SK-N-SH (cell line): ENCODE data around the gene DDIT3. TPM values are rescaled to one million over a fixed set of nuclear protein-coding genes. Genes with fewer than 3 reads are reported as not detected.

Experiments used
- CTCF ChIA-PET: fragments of 300-600, 350-600 bp; formaldehyde crosslinking; extraction: SDS; loops from one replicate; lab custom pipeline; 2021; lab: Yijun Ruan, JAX
- POLR2A ChIA-PET: fragments of 350-600 bp; sonication (Branson Sonifier 250); formaldehyde crosslinking; extraction: SDS; loops from one replicate; lab custom pipeline; 2020; ENCODE audit warnings: antibody characterized with exemption, inconsistent platforms; lab: Yijun Ruan, JAX
- DNase-seq: peaks from one replicate; pipeline ENCODE4 v3.0.0; 2012
- H2AFZ ChIP-seq: fragments of 200-600 bp; sonication (generic); 2 replicates; pipeline ENCODE4 v1.8.1; 2016; ENCODE audit warnings: antibody characterized with exemption, mild to moderate bottlenecking, low read depth
- H3F3A ChIP-seq: fragments of 200-600 bp; sonication (generic); replicated peaks from 2 replicates; pipeline ENCODE3; 2016; ENCODE audit warnings: antibody characterized with exemption, mild to moderate bottlenecking; ENCODE audit not compliant: insufficient read depth
- H3K27ac ChIP-seq, 2 experiments: fragments of 200-500 bp in 1 of 2; fragments of 200-600 bp in 1 of 2; sonication (Bioruptor generic) in 1 of 2; sonication (generic), shearing (Covaris generic) in 1 of 2; 2 replicates each; pipeline versions ENCODE4 v1.5.1 to v1.6.1; 2014 to 2016; ENCODE audit warnings: low read depth in 2 of 2, inconsistent platforms in 1 of 2, low read length in 1 of 2, mild to moderate bottlenecking in 1 of 2, mixed read lengths in 1 of 2
- H3K27me3 ChIP-seq: fragments of 200-600 bp; sonication (generic), shearing (Covaris generic); 2 replicates; pipeline ENCODE4 v1.6.1; 2016; ENCODE audit warnings: mixed run types; ENCODE audit not compliant: insufficient read depth
- H3K36me3 ChIP-seq, 2 experiments: fragments of 200-500 bp in 1 of 2; fragments of 200-600 bp in 1 of 2; sonication (Bioruptor generic) in 1 of 2; sonication (generic) in 1 of 2; replicated peaks in 1 of 2; 2 replicates each; pipeline versions ENCODE3 to v1.5.1; 2014 to 2016; ENCODE audit warnings: low read length in 1 of 2, mild to moderate bottlenecking in 1 of 2; ENCODE audit not compliant: insufficient read depth in 2 of 2, control insufficient read depth in 1 of 2
- H3K4me1 ChIP-seq, 2 experiments: fragments of 200-500 bp in 1 of 2; fragments of 200-600 bp in 1 of 2; sonication (Bioruptor generic) in 1 of 2; sonication (generic), shearing (Covaris generic) in 1 of 2; 2 replicates each; pipeline versions ENCODE4 v1.5.1 to v1.6.1; 2014 to 2016; ENCODE audit warnings: low read depth in 1 of 2, low read length in 1 of 2, mixed run types in 1 of 2; ENCODE audit not compliant: insufficient read depth in 2 of 2, control insufficient read depth in 1 of 2
- H3K4me2 ChIP-seq: fragments of 200-600 bp; sonication (generic), shearing (Covaris generic); 2 replicates; pipeline ENCODE4 v1.6.1; 2017; ENCODE audit warnings: mixed run types
- H3K4me3 ChIP-seq, 2 experiments: fragments of 200-500 bp in 1 of 2; fragments of 200-600 bp in 1 of 2; sonication (Bioruptor generic) in 1 of 2; sonication (generic), shearing (Covaris generic) in 1 of 2; 2 replicates each; pipeline versions ENCODE4 v1.5.1 to v1.8.1; 2014 to 2016; ENCODE audit warnings: low read depth in 2 of 2, inconsistent platforms in 1 of 2, low read length in 1 of 2, mild to moderate bottlenecking in 1 of 2, mixed read lengths in 1 of 2, moderate library complexity in 1 of 2
- H3K79me2 ChIP-seq: fragments of 200-600 bp; sonication (generic); 2 replicates; pipeline ENCODE4 v1.8.1; 2017; ENCODE audit warnings: mild to moderate bottlenecking; ENCODE audit not compliant: insufficient read depth
- H3K9ac ChIP-seq: fragments of 200-600 bp; sonication (generic); 2 replicates; pipeline ENCODE4 v1.6.1; 2017; ENCODE audit warnings: mixed run types
- H3K9me2 ChIP-seq: fragments of 200-600 bp; sonication (generic); 2 replicates; pipeline ENCODE4 v1.6.1; 2017; ENCODE audit warnings: mixed run types
- H3K9me3 ChIP-seq: fragments of 200-600 bp; sonication (generic); 2 replicates; pipeline ENCODE4 v1.6.1; 2017; ENCODE audit warnings: mixed run types, mild to moderate bottlenecking, moderate library complexity
- H4K20me1 ChIP-seq: fragments of 200-600 bp; sonication (generic); 2 replicates; pipeline ENCODE4 v1.6.1; 2017; ENCODE audit warnings: mild to moderate bottlenecking, mixed run types; ENCODE audit not compliant: insufficient read depth
- CTCF ChIP-seq: fragments of 200-600 bp; sonication (generic); IDR thresholded peaks from 2 replicates; pipeline ENCODE4 v1.6.1; 2017; ENCODE audit warnings: antibody characterized with exemption, mild to moderate bottlenecking, moderate library complexity
- ELF1 ChIP-seq: IDR thresholded peaks from 2 replicates; pipeline ENCODE4 v1.4.0; 2012
- EZH2phosphoT487 ChIP-seq: fragments of 200-600 bp; sonication (generic); IDR thresholded peaks from 2 replicates; pipeline ENCODE4 v1.6.1; 2017; ENCODE audit warnings: low read depth, mixed run types, mild to moderate bottlenecking, antibody characterized with exemption, moderate library complexity, borderline replicate concordance
- FOSL2 ChIP-seq: IDR thresholded peaks from 2 replicates; pipeline ENCODE4 v1.4.0; 2012; ENCODE audit warnings: low read depth, mild to moderate bottlenecking, moderate library complexity, borderline replicate concordance
- GATA2 ChIP-seq: sonication (generic); formaldehyde crosslinking; IDR thresholded peaks from 2 replicates; pipeline ENCODE4 v1.5.0; 2020; ENCODE audit warnings: mild to moderate bottlenecking, missing genetic modification reagents
- JUND ChIP-seq: IDR thresholded peaks from 2 replicates; pipeline ENCODE4 v1.4.0; 2012
- MXI1 ChIP-seq: IDR thresholded peaks from 2 replicates; pipeline ENCODE4 v1.6.1; 2012; ENCODE audit warnings: mild to moderate bottlenecking, low read depth, low read length, improper control_type of control experiment
- NFIC ChIP-seq: IDR thresholded peaks from 2 replicates; pipeline ENCODE4 v1.4.0; 2012; ENCODE audit warnings: borderline replicate concordance
- POLR2AphosphoS5 ChIP-seq: IDR thresholded peaks from 2 replicates; pipeline ENCODE4 v1.6.1; 2012; ENCODE audit warnings: low read depth, low read length
- RCOR1 ChIP-seq: fragments of 150-350 bp; IDR thresholded peaks from 2 replicates; pipeline ENCODE4 v1.6.1; 2017; ENCODE audit warnings: antibody characterized with exemption, low read length
- RFX5 ChIP-seq: IDR thresholded peaks from 2 replicates; pipeline ENCODE4 v1.6.1; 2012; ENCODE audit warnings: mild to moderate bottlenecking, improper control_type of control experiment, low read length
- SMC3 ChIP-seq: IDR thresholded peaks from 2 replicates; pipeline ENCODE4 v1.6.1; 2012; ENCODE audit warnings: low read depth, low read length, improper control_type of control experiment
- TAF1 ChIP-seq: IDR thresholded peaks from 2 replicates; pipeline ENCODE4 v1.6.1; 2012; ENCODE audit warnings: low read depth, mild to moderate bottlenecking, low read length, moderate library complexity, borderline replicate concordance
- TCF12 ChIP-seq: IDR thresholded peaks from 2 replicates; pipeline ENCODE4 v1.4.0; 2012
- USF1 ChIP-seq: IDR thresholded peaks from 2 replicates; pipeline ENCODE4 v1.4.0; 2012; ENCODE audit warnings: low read depth, borderline replicate concordance
- ZBTB33 ChIP-seq: IDR thresholded peaks from 2 replicates; pipeline ENCODE4 v1.4.0; 2012; ENCODE audit warnings: low read depth, borderline replicate concordance
- WGBS: methylation state at CpG from one replicate; pipeline ENCODE4 v1.1.6; 2017; ENCODE audit warnings: low lambda C conversion rate; 5-methylcytosine and 5-hydroxymethylcytosine counted together
- polyA plus RNA-seq, 3 experiments: library from polyadenylated mRNA; depleted of rRNA; stranded (reverse); fragments of >200 nt; gene quantifications; 2 replicates each; pipeline ENCODE4 v1.2.3, GENCODE V29; 2012
- TF ChIP-seq, protein P1 (sequence below): fragments of 150-350 bp; IDR thresholded peaks from 2 replicates; pipeline ENCODE4 v1.6.1; 2017; ENCODE audit warnings: antibody characterized with exemption, low read length, low read depth, borderline replicate concordance
- TF ChIP-seq, protein P2 (sequence below): IDR thresholded peaks from 2 replicates; pipeline ENCODE4 v1.4.0; 2012; ENCODE audit warnings: low read depth

Gene DDIT3
- polyA plus RNA-seq, 1 of the 3 experiments (the other 2 are of a cell fraction): 26.3 TPM

GRCh38 chr12:57534250-57534649 lies 13.9 kb upstream of the DDIT3 start:
- H3K79me2 ChIP-seq: peaks cover 13% of the 10 kb centered on the region
- H3F3A ChIP-seq: peaks cover 15% of the 10 kb centered on the region
- H3K27ac ChIP-seq: no peak overlapping the region
- WGBS: 97% methylated on average over 5 of the region's 5 CpGs
- no peak for DNase-seq
- CTCF ChIA-PET: interaction anchor here (0.6 to 2.7 kb wide), 6 partner anchors 10 to 232 kb away, joined by 3 to 11 read pairs (median 4); no protein-coding TSS in a partner anchor
- no peaks in the 10 kb centered on the region for H3K4me1 ChIP-seq
- no peaks in the 10 kb centered on the region for H3K9me3 ChIP-seq
- H2AFZ ChIP-seq: no peak overlapping the region
- no peaks in the 10 kb centered on the region for H3K9me2 ChIP-seq
- TF ChIP-seq ZBTB33 (no peak), ELF1 (no peak), EZH2phosphoT487 (no peak), SMC3 (no peak), JUND (no peak), RCOR1 (no peak), USF1 (no peak), CTCF (no peak)
- TF ChIP-seq, protein P1, sequence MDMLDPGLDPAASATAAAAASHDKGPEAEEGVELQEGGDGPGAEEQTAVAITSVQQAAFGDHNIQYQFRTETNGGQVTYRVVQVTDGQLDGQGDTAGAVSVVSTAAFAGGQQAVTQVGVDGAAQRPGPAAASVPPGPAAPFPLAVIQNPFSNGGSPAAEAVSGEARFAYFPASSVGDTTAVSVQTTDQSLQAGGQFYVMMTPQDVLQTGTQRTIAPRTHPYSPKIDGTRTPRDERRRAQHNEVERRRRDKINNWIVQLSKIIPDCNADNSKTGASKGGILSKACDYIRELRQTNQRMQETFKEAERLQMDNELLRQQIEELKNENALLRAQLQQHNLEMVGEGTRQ: no peak
- TF ChIP-seq, protein P2, sequence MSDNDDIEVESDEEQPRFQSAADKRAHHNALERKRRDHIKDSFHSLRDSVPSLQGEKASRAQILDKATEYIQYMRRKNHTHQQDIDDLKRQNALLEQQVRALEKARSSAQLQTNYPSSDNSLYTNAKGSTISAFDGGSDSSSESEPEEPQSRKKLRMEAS: no peak
- POLR2A ChIA-PET: interaction anchor here (0.7 to 1.2 kb wide), 2 partner anchors 9 to 14 kb away, joined by 3 to 4 read pairs; partner anchors contain the start of gene DDIT3
- no peaks in the 10 kb centered on the region for H3K27me3 ChIP-seq
- no peaks in the 10 kb centered on the region for H4K20me1 ChIP-seq
- H3K4me3 ChIP-seq: no peak overlapping the region
- H3K36me3 ChIP-seq: peaks cover 63 to 91% of the 10 kb centered on the region in 2 experiments
- H3K4me2 ChIP-seq: no peak overlapping the region
- no peak overlapping the region for H3K9ac ChIP-seq

DNA sequence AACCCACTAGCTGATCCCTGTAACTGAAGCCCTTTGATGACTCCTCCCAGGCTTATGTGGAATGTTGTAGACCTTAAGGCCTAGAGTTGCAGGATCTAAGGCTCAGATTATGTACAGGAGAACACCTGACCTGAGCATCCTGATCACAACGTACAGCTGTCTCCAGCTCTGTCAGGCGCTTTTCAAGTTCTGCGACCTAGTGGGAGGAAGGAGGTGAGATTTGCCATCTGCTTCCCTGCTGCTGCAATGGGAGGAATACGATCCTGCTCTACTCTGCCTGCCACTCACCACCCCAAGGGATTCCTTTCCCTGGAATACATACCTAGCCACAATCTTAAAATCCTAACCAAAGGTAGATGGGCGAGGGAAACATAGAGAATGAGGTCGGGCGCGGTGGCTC lies 12.8 kb upstream of the DDIT3 start:
- H3K36me3 ChIP-seq: peaks cover 52 to 90% of the 10 kb centered on the region in 2 experiments
- WGBS: 97% methylated on average over 8 of the region's 8 CpGs
- POLR2A ChIA-PET: interaction anchor here (0.7 to 2.8 kb wide), 5 partner anchors 9 to 269 kb away, joined by 3 to 11 read pairs (median 5); partner anchors contain the start of gene DDIT3
- TF ChIP-seq TCF12 (no peak), ELF1 (no peak), EZH2phosphoT487 (no peak), FOSL2 (no peak), SMC3 (no peak), GATA2 (CRISPR knock-in tag) (no peak), TAF1 (no peak), NFIC (no peak), MXI1 (no peak), RFX5 (no peak), POLR2AphosphoS5 (no peak)
- TF ChIP-seq, protein P2: no peak

More for the DNA sequence above, 12.8 kb upstream of the DDIT3 start:
- CTCF ChIA-PET: interaction anchor here (1.0 to 2.7 kb wide), 5 partner anchors 9 to 360 kb away, joined by 3 to 9 read pairs (median 5); partner anchors contain the start of gene B4GALNT1
- Histone ChIP-seq H3K9me3 (no peaks in the 10 kb centered on the region), H3K79me2 (peaks cover 6% of the 10 kb centered on the region; the same call in 1 of the 2 replicates), H3F3A (peaks cover 15% of the 10 kb centered on the region), H3K9ac (no peak overlapping the region), H4K20me1 (no peaks in the 10 kb centered on the region), H3K4me3 (no peak overlapping the region), H3K27me3 (no peaks in the 10 kb centered on the region), H3K9me2 (no peaks in the 10 kb centered on the region), H2AFZ (no peak overlapping the region), H3K27ac (no peak overlapping the region), H3K4me2 (no peak overlapping the region), H3K4me1 (no peaks in the 10 kb centered on the region)
- no peak for DNase-seq
